Keratinocyte (primary cell): ENCODE results near the gene UMAD1. TPM values are rescaled to one million over a fixed set of nuclear protein-coding genes. Genes with fewer than 3 reads are reported as not detected.

Source experiments
- DNase-seq: peaks from one replicate; pipeline ENCODE4 v3.0.0-alpha.2; 2011; ENCODE audit warnings: low read depth, missing footprints, low spot score
- FAIRE-seq: peaks from 2 replicates; lab custom pipeline; 2011; peaks lifted over from hg19 to GRCh38; lab: Jason Lieb, UNC
- H2AFZ ChIP-seq: 2 replicates; pipeline ENCODE4 v1.6.0; 2012; ENCODE audit warnings: low read length, control low read depth, inconsistent platforms; ENCODE audit not compliant: control insufficient read depth
- H3K27ac ChIP-seq: 2 replicates; pipeline ENCODE4 v1.5.1; 2011; ENCODE audit warnings: low read length; ENCODE audit not compliant: control insufficient read depth, insufficient read depth
- H3K27me3 ChIP-seq: 3 replicates; pipeline ENCODE4 v1.6.0; 2011; ENCODE audit warnings: low read length; ENCODE audit not compliant: control insufficient read depth, insufficient read depth; ENCODE audit errors: extremely low read depth
- H3K36me3 ChIP-seq, 2 experiments: 2 replicates in 1 of 2; 3 replicates in 1 of 2; pipeline ENCODE4 v1.5.1; 2011; ENCODE audit warnings: low read length in 2 of 2, mild to moderate bottlenecking in 1 of 2; ENCODE audit not compliant: control insufficient read depth in 2 of 2, insufficient read depth in 2 of 2; ENCODE audit errors: extremely low read depth in 1 of 2
- H3K4me1 ChIP-seq: 3 replicates; pipeline ENCODE4 v1.5.1; 2011; ENCODE audit warnings: low read length; ENCODE audit not compliant: control insufficient read depth, insufficient read depth; ENCODE audit errors: extremely low read depth
- H3K4me2 ChIP-seq: 3 replicates; pipeline ENCODE4 v1.6.0; 2011; ENCODE audit warnings: low read depth, low read length; ENCODE audit not compliant: control insufficient read depth, insufficient read depth; ENCODE audit errors: extremely low read depth
- H3K4me3 ChIP-seq, 3 experiments: fragments of 200-600 bp in 1 of 3; sonication (generic) in 1 of 3; 2 replicates in 2 of 3; 3 replicates in 1 of 3; pipeline ENCODE4 v1.5.1; 2011 to 2016; ENCODE audit warnings: low read length in 3 of 3, mild to moderate bottlenecking in 3 of 3, control low read depth in 2 of 3, inconsistent platforms in 1 of 3, low read depth in 1 of 3, mixed read lengths in 1 of 3, mixed run types in 1 of 3, moderate library complexity in 1 of 3; ENCODE audit not compliant: control insufficient read depth in 2 of 3, insufficient read depth in 2 of 3; ENCODE audit errors: extremely low read depth in 1 of 3
- H3K79me2 ChIP-seq: 2 replicates; pipeline ENCODE4 v1.6.0; 2012; ENCODE audit warnings: low read length; ENCODE audit not compliant: control insufficient read depth, insufficient read depth
- H3K9ac ChIP-seq: 3 replicates; pipeline ENCODE4 v1.6.0; 2011; ENCODE audit warnings: low read length; ENCODE audit not compliant: control insufficient read depth, insufficient read depth; ENCODE audit errors: extremely low read depth
- H3K9me1 ChIP-seq: 3 replicates; pipeline ENCODE4 v1.6.0; 2011; ENCODE audit warnings: low read length; ENCODE audit not compliant: control insufficient read depth, insufficient read depth; ENCODE audit errors: extremely low read depth
- H3K9me3 ChIP-seq: 2 replicates; pipeline ENCODE4 v1.5.1; 2012; ENCODE audit warnings: low read depth, low read length; ENCODE audit not compliant: control insufficient read depth
- H4K20me1 ChIP-seq: 3 replicates; pipeline ENCODE4 v1.6.0; 2011; ENCODE audit warnings: low read length; ENCODE audit not compliant: control insufficient read depth, insufficient read depth; ENCODE audit errors: extremely low read depth
- CTCF ChIP-seq, 3 experiments: IDR thresholded peaks in 1 of 3; conservative IDR thresholded peaks in 1 of 3; optimal IDR thresholded peaks in 1 of 3; 2 replicates in 2 of 3; 3 replicates in 1 of 3; pipeline versions ENCODE3 to v1.5.1; 2011; ENCODE audit warnings: low read length in 3 of 3, mild to moderate bottlenecking in 3 of 3, moderate library complexity in 2 of 3, control low read depth in 1 of 3, inconsistent platforms in 1 of 3; ENCODE audit not compliant: insufficient read depth in 2 of 3; ENCODE audit errors: extremely low read depth in 1 of 3
- EZH2 ChIP-seq: IDR thresholded peaks from one replicate; pipeline ENCODE4 v1.6.1; 2012; ENCODE audit warnings: inconsistent platforms, mild to moderate bottlenecking, low read length, moderate library complexity
- dilution Hi-C: fragments of 300-500 bp; cut with MboI; formaldehyde crosslinking; loops from one replicate; pipeline ENCODE4 v1.7.0; 2020; ENCODE audit warnings: low sequenced_read_pairs; ENCODE audit not compliant: extremely low pct_ligation_motif_present
- polyA plus RNA-seq, 5 experiments: library from polyadenylated mRNA; depleted of rRNA in 3 of 5; stranded (reverse) in 3 of 5; stranded (forward) in 1 of 5; unstranded in 1 of 5; fragments of >200 nt; gene quantifications; 1 replicate in 1 of 5; 2 replicates in 3 of 5; 3 replicates in 1 of 5; pipeline versions ENCODE4 v1.2.1 to v1.2.3, GENCODE V29; 2011 to 2012; ENCODE audit warnings: missing spikeins in 2 of 5, low read depth in 1 of 5, low replicate concordance in 1 of 5

UMAD1 gene
- polyA plus RNA-seq, 1 donor (not counting 4 experiments of a cell fraction or from before 2014, with no cell fraction given), result 18.2 TPM

GRCh38 chr7:7703427-7703826 lies 62.9 kb downstream of the UMAD1 start:
- H4K20me1 ChIP-seq, result no peaks in the 10 kb centered on the region
- no peaks in the 10 kb centered on the region for H3K9me1 ChIP-seq
- DNase-seq (no peak), FAIRE-seq (no peak)
- no peak overlapping the region for H3K9ac ChIP-seq
- dilution Hi-C loops, result no loop called here
- TF ChIP-seq CTCF (optimal IDR thresholded peaks at IDR 0.05 in 1 of 3, IDR thresholded peaks at IDR 0.05 in 1 of 3, conservative IDR thresholded peaks at IDR 0.05 in 1 of 3; ENCODE audit: extremely low read depth in 1 of 3, insufficient read depth in 2 of 3, low read length in 3 of 3) (no peak), EZH2 (no peak)
- no peaks in the 10 kb centered on the region for H3K79me2 ChIP-seq
- H3K4me1 ChIP-seq, result peaks cover 10% of the 10 kb centered on the region
- H3K36me3 ChIP-seq, result no peaks in the 10 kb centered on the region
- no peak overlapping the region for H3K4me2 ChIP-seq
- no peak overlapping the region for H2AFZ ChIP-seq
- no peak overlapping the region for H3K27ac ChIP-seq
- no peaks in the 10 kb centered on the region for H3K27me3 ChIP-seq
- no peak overlapping the region for H3K4me3 ChIP-seq
- H3K9me3 ChIP-seq, result no peaks in the 10 kb centered on the region

GRCh38 chr7:7704867-7705266 lies 64.3 kb downstream of the UMAD1 start:
- dilution Hi-C loops, result no loop called here
- Histone ChIP-seq H3K9me1 (no peaks in the 10 kb centered on the region), H3K27me3 (no peaks in the 10 kb centered on the region), H4K20me1 (no peaks in the 10 kb centered on the region), H3K27ac (no peak overlapping the region), H2AFZ (no peak overlapping the region), H3K9ac (no peak overlapping the region), H3K4me3 (no peak overlapping the region), H3K4me1 (peaks cover 10% of the 10 kb centered on the region), H3K36me3 (no peaks in the 10 kb centered on the region), H3K9me3 (no peaks in the 10 kb centered on the region), H3K79me2 (no peaks in the 10 kb centered on the region), H3K4me2 (peak overlapping the region; percentile 39)
- DNase-seq (peak; percentile 15), FAIRE-seq (peak; percentile 98)
- no peak for TF ChIP-seq CTCF (optimal IDR thresholded peaks at IDR 0.05 in 1 of 3, IDR thresholded peaks at IDR 0.05 in 1 of 3, conservative IDR thresholded peaks at IDR 0.05 in 1 of 3; ENCODE audit: extremely low read depth in 1 of 3, insufficient read depth in 2 of 3, low read length in 3 of 3)
- TF ChIP-seq EZH2, result no peak
